ENCODE data around the gene ARMH3.

ARMH3 gene

DNA sequence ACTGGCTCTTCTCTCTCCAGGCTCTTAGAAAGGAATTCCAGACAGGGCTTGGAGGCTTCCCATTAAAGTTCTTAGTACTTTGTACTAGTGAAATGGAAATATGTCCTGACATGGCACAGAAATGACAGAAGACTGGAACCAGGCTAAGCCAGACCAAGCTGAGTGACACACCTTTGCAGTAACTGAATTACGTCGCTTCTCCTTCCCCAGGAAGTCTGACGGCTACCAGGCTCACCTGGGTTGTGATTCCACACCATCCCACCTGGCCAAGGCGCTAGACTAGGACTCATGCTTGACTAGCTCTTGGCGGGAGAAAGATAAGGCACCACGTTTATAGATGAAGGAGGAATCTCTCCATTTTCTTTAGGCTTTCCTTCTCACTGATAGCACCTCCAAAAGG is 161.7 kb downstream of the ARMH3 start:
- no peak for DNase-seq

DNA sequence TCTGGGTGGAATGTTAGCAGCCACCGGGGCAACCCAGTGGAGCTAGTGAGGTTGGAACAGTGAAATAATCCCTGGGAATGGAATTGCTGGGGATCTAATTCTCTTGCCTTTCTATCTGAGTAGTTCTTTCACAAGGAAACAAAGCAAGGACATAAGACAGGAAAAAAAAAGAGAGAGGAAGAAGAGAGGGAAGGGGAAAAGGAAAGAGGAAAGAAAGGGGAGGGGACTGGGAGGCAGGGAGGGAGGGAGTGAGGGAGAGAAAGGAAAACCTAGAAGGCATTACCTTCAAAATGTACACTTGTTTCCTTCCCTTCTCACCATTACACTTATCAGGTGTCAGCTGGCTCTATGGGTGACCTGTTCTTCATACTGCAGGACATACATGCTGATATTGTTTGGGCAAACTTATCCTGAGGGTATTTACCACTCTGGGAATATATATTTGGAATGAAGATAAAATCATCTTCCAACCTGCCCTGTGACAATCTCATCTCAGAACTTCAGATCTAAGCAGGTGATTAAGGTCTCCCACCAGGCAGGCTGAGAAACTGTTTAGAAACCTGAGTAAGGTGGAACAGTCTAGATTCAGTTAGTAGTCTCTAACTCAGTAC is 162.4 kb downstream of the ARMH3 start:
- DNase-seq = no peak

DNA sequence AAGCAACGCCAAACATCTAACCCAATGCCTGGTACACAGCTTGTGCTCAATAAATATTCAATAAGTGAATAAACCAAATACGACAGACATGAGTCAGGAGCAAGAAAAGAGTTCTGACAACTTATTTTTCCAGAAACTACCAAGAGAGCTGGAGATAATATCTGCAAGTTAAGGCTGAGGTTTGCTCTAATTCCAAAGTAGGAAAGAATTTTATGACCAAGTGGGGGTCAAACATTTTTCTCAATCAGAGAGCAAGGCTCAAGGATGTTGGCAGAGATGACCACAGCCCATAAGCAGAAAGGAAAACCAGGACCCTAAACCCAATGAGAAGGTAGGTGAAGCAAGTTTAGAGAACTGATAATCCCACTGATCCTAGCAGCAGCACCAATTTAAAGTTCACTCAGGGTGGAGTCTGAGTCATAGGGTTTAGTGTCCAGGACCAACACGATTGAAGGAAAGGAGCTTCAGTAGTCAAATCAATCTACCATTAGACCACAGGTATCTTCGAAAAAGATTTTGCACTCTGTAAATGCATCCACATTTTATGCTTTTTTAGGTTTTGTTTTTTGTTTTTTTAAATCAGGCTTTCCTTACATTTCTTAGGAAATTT is 163.1 kb downstream of the ARMH3 start:
- no peak for DNase-seq

DNA sequence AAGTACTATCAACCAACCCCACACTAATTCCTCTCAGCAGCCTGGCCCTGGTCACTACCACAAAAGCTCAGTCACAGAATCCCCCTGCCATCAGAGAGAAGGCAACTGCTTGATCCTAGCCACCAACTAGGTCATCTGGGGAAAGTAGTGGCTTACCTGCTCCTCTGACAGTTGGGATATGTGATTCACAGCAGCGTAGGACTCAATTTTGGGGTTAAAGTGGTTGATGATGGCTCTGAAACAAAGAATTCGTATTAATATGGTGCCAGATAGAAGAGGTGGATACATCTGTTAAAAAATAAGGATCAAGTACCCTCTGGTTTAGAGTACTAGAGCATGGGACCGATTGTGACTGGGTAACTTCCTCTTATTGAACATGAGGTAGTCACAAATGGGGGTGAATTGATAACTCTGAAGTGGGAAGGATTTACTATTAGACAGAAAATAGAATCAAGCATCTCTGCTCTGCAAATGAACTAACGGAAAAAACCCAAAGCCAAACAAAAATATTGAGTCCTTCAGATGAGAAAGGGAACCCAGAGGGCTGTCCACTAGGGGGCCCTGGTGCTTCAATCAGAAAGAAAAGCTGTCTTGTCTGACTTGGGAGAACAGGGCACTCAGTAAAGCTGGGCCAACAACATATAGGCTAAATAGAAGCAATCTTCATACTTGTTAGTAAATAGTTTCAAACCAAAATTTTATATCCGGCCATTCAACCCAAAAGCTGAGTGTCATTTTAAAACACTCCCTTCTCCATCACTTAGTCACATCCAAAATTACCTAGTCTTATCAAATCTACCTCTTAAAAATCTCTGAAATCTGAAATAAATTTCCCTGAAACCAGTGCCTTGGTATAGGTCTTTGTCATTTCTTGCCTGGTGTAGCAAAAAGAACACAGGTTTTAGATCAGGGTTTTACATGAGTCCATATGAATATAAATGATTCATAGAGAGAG is 166.4 kb downstream of the ARMH3 start:
- DNase-seq = peak; percentile 74

DNA sequence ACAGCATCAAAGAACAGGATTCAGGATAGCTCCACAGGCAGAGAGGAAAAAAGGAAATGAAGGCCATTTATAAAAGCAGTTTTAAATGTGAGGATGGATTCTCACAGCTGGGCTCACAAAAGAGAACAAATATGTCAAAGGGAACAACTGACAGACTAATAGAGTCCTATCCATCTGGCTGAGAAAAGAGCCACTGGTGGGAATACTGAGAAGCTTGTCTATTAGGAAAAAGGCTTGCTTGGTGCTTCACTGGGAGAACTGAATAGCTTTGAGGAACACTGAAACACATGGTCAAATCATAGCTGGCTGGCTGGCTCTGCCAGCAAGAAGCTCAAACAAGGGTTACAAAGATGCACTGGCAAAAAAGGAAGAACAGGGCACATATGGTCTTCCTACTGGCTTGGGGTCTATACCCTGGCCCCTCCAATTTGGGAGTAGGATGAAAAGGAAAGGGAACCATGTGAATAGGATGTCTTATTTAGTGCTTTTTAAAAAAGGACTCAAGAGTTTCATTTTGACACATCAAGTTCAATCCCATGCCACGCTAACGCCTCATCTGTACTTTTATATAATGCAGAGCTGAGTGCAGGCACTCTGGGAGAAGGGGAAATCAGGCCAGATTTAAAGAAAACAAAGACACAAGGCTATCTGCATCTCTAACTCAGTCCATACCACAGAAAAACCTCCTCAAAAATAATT is 167.6 kb downstream of the ARMH3 start:
- DNase-seq = peak; percentile 25

DNA sequence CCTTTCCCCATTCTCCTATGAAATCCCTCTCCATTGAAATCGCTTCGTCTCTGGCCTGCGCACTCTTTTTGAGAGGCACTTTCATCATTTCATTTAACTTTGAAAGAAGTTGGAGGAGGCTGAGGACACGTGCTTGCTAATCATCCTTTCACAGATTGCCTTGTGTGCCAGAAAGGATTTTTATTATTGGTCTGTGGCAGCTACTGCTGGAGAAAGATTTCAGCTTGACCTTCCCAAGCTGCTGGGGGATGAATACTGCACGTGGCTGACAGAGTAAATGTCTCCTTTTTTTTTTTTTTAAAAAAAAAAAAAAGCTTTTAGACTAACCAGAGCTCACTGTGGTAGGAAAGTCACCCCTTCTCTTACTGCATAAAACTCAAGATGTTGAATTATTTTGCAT is 168.2 kb downstream of the ARMH3 start:
- DNase-seq = no peak

DNA sequence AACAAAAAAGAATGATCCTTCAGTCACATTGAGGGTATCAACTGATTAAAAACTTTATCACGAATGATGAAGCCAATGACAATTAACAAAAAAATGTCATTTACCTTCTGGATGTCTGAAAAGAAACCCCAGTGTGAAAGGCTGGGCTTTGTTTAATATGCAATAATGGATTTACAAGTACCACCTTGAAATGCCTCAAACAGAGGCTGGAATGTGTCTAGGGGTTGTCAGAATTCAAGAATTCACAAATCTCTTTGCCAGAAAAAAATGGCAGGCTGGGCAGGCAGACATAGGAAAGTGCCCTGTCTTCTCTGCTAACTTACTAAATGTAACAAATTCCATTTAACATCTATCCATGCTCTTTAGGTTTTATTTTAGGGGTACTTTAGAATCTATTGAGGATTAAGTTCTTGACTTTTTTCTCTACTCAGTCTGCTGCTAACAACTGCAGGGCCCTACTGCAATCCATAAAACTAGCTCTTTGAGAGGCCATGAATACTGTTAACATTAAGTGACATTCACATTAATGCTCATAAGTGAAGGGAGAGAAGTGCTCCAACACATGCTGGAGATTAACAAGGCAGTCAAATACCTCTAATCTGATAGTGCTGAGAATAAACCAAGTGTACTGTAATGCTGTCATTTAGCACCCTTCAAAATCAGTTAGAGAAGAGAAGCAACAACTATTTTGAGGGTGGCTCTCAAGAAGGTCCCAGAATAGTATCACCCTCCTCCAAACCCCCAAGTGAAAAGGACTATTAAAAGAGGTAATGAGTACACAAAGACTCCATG is 169.3 kb downstream of the ARMH3 start:
- no peak for DNase-seq

DNA sequence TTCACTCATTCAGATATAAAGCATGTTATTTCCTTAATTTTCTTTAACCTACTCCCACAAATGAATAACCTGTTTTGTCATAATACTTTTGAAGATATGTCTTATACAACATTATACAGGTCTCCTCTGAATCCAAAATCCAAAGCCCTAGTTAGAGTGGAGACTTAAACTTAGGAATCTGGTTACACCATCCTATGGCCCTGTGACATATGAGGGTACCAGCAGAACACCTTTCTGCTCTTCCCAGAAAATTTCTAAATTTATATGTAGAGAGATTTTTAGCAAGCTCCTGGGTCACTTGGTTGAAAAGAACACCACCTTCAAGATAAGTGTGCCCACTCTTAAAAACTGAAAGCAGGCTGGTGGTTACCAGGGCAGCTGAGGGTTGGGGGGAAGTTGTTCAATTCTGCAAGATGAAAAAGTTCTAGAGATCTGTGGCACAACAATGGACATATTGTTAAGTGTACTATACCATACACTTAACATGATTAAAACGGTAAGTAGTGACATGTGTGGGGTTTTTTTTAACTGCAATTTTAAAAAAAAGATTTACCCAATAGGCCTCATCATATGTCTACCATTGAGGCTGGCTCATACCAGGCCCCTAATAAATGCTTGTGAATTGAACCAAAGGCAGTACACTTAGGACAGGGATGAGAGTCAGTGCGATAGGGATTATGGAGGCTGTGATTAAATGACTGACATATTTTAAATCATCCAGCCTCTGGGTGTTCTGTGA is 174.8 kb downstream of the ARMH3 start:
- no peak for DNase-seq

DNA sequence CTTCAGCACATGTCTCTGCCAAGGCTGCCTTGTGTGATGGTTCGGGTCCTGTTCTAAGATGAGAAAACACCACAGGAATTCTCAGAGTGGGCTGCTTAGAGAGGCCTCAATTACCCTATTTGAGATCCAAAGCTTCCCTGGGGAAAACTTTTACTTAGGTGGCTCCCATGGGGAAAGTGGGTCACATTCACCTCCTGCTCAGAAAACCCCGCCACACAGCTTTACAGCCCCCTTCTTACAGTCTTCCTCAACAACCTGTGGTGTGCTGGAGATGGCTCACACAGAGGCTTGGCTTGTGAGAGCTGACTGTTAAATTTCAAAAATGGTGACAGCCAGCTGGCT is 175.8 kb downstream of the ARMH3 start:
- DNase-seq = no peak

DNA sequence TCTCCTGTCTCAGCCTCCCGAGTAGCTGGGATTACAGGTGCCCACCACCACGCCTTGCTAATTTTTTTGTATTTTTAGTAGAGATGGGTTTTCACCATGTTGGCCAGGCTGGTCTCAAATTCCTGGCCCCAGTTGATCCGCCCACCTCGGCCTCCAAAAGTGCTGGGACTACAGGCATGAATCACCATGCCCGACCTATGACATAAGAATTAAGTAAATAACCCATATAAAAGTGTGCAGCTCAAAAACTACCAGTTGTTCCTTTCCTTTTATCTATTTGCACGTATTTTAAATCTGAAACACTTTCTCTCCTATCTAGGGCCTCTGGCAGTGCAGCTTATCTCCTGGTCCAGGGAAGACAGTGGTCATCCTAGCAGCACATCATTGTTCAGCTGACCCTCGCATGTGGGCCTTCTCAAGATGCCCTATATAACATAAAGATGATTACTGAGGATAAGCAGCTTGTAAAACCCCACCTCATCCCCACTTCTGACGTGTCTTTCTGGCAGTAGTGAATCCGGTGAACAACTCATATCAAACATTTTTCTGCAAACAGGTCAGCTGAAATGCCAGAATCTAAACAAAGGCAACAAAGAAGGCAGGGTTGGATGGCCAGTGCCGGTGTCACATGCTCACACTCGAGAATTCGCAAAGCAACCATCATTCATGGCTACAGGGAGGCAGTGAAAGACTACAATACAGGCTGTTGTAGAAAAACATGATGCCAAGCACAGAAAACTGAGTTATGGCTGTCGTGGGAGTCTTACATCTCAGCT is 176.3 kb downstream of the ARMH3 start:
- DNase-seq = no peak

DNA sequence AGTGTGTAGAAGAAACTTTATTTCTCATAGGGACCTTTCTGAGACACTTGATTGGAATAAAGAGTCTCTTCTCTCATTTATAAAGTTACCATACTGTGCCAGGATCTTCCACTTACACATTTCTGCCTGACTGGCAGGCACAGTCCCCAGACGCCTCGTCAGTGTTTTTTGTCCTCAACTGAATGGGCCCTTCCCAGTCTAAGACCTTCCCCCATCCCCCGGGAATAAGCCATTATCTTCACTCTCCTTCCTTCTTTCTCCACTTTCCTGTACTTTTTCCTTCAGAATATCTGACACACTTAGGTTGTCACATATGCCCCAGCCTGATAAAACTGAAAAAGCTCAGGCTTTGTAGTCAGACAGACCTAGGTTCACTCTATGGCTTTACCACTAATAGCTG is 177.1 kb downstream of the ARMH3 start:
- DNase-seq = no peak

DNA sequence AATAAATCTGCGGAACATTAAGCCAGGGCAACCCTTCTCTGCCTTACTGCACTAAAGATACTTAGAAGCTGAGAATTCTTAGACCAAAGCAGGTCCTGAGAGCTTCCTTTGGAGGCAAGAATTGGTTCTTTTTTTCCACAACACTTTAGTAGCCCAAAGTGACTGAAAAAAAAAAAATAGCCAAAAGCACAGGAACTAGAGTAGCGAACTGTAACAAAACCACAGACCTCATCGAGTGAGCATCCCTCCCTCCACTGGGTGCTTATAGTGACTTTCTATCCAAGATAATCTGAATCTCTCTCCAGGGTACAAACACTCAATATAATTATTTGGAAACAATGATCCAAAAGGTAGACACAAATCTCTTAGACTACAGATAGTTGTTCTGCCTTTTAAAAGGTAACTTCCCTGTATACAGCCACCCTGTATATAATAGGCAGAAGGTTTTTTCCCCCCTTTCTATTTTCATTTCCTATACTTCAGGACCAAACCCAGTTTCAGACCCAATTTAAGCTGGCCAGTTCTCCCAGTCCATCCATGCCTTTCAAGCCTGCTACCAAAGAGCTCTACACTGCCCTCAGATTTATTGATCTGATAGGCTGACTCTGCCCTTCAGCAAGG is 180.8 kb downstream of the ARMH3 start:
- no peak for DNase-seq

DNA sequence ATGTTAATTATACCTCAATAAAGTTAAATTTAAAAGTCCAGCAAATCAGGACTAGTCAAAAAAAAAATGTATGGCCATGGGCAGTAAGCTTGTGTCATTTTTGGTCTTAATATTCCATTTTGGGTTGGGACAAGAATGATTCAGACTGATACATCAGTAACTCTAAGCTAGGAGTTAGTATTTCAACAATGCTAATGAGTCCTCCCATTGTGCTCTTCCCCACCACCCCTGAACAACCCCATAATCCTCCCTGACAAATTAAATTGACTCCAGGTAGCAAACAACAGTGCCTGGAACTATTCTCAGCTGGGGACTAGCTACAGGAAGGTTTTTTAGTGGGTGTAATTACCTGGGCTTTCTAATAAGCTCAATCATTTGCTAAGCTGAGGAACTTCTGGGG is 181.7 kb downstream of the ARMH3 start:
- no peak for DNase-seq

DNA sequence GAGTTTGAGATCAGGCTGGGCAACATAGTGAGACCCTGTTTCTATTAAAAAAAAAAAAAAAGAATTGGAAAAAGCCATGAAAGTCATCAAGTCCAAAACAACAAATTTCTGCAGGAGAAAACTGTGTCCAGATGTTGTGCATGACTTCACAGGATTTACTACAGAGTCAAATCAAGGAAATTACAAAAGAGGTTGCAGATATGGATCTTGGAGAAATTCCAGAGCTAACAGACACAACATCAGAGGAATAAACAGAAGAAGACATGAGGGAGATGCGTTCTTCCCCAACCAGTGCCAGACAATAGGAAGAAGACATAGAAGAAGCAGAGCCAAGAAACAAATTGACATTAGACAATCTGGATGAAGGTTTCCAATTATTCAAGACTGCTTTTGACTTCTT is 188.0 kb downstream of the ARMH3 start:
- DNase-seq = no peak

DNA sequence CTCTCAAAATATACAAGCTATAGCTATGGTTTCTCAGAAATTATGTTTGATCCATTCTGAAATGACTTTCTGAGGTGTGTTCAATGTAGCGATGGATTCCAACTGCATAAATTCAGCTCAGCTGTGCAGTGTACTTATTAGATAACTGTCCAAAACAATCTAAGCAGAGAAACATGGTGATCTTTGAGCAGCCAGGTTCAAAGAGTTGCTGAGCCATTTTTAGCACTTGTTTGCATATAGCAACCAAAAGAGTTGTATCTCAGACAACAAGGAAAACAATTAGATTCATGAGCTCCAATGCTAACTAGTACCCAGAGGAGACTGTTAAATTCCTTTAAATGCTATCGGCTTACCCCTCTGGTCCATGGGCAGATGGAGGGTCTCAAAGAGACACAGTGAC is 196.4 kb downstream of the ARMH3 start:
- DNase-seq = no peak

DNA sequence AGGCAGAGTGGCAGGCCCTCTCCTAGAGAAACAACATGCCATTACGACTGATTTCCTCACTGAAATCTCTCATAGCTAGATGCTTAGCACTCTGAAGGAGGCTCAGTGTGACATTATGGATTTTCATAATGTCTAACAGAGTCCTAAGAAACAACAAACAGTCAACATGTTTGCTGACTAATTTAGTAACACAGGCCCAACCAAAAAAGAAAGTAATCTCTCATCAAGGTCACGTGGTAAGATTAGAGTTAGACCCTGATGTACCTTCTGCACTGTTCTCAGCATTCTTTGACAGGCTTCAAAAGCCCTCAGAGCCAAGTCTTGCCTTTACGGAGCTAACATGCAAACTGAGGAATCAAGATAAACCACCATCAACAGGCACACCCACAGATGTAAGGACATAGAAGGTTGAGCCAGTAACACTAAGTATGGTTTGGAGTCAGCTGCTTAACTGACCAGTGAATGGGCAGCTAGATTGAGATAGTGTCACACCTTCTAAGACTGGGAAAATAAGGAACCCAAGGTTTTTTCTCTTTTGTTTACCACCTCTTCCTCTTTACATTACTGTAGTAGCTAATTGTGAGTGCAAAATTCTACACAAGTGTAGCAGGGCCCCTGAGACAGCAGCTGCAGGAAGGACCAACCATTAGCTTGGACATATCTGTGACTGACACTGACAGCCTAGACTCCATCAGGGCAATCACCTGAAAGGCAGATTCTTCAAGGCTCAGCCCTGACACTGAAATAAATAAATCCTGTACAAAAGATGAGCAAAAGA is 197.1 kb downstream of the ARMH3 start:
- no peak for DNase-seq

DNA sequence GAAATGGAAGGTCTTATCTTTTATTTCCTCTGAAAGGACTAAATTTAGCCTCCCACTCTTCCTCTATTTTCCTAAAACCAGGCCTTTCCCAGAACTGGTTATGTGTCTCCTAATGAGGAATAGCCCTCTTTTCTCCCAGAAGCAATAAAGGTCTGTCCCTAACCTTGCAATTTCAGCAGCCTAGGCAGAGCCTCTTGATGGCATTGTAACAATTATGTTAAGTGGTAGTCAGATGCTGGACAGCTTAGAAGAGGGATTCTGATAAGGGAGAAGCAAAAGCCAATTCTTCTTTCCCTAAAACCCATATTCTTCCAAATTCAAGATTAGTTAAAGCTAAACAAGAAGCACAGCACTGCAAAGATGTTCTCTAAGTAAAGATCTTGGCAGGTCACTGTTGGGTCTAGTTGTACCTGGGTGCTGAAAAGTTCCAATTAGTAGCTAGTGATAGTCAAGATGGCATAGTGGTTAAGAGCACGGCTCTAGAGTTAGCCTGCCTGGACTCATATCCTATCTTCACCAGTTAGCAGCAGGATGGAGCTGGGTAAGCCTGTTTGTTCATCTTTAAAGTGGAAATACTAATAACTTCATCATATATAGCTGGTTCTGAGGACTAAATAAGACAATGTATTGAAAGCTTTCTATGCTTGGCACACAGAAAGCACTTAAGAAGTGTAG is 198.0 kb downstream of the ARMH3 start:
- DNase-seq = no peak

DNA sequence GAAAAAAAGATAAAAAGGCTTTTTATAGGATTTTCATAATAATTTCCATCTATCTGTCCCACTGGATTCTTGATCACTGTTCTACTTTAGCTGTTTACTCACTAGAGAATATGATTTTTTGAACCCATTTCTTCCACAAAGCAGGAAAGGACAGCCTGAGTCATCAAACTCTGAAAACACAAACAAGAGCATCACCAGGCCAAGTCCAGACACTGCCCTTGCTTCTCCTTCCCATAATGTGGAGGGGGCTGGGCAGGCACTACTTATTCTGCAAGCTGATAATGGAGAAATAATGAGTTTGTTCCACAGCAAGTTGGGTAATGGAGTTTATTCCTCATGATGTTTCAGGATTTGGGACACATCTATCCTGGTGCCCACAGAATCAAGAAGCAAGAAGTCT is 199.3 kb downstream of the ARMH3 start:
- no peak for DNase-seq

DNA sequence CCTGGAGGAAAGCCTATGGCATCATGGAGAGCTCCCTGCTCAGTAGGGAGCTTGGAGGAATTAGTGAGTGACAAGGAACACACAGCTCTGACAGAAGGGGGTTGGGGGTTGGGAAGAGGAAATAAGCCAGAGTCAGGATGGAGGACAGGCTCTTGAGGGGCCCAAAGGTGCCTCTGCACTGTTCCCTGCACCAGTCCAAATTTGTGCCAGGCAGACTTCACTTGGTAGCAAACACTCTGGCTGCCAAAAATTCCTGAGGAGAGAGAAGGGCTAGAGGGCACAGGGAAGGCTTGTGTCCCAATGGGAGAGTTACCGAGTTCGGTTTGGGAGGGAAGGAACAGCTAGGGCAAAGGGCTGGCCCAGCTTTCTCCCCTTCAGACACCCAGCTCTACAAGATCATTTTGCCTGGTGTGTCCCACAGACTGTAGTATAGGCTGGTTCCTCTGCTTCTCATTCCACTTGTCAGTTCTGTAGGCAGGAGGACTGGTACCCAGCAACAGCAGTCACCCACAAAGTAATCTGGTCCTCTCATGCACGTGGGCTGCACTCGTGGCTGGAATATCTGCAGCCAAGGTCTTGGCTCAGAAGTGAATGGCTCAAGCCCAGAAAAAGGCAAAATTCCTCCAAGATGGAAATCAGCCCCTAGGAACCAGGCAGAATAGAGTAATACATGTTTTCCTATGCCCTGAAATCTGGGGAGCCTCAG is 204.4 kb downstream of the ARMH3 start:
- DNase-seq = no peak

Measured in NCI-H1694 treated with DMSO at 0.1 percent for 48 hours (cell line).